ENCODE measurements around the gene JKAMP.

JKAMP gene

DNA sequence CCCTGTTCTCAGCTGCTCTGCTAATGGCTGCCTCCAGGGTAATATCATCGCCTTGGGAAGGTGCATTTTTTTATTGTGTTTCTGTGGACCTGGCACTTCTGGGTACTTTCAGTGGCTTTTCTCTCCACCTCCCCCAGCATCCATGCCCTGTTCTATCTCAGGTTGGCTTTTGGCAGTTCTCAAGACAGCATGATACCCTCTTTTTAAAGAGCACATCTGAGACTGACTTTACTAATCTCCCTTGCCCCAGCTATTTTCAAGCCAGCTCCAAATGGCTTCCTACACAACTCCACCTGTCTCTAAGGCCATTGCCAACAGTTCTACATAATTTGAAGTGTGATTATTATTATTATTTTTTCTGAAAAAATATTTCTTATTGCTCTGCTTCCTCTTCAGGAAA lies 53.2 kb downstream of the JKAMP start:
- TF ChIP-seq, protein P1, sequence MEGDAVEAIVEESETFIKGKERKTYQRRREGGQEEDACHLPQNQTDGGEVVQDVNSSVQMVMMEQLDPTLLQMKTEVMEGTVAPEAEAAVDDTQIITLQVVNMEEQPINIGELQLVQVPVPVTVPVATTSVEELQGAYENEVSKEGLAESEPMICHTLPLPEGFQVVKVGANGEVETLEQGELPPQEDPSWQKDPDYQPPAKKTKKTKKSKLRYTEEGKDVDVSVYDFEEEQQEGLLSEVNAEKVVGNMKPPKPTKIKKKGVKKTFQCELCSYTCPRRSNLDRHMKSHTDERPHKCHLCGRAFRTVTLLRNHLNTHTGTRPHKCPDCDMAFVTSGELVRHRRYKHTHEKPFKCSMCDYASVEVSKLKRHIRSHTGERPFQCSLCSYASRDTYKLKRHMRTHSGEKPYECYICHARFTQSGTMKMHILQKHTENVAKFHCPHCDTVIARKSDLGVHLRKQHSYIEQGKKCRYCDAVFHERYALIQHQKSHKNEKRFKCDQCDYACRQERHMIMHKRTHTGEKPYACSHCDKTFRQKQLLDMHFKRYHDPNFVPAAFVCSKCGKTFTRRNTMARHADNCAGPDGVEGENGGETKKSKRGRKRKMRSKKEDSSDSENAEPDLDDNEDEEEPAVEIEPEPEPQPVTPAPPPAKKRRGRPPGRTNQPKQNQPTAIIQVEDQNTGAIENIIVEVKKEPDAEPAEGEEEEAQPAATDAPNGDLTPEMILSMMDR (IDR thresholded peaks at IDR 0.05; ENCODE audit: borderline replicate concordance, insufficient read depth, low read depth, low read length) = no peak
- H3K4me3 ChIP-seq (ENCODE audit: low read depth, low read length) = no peak overlapping the region

DNA sequence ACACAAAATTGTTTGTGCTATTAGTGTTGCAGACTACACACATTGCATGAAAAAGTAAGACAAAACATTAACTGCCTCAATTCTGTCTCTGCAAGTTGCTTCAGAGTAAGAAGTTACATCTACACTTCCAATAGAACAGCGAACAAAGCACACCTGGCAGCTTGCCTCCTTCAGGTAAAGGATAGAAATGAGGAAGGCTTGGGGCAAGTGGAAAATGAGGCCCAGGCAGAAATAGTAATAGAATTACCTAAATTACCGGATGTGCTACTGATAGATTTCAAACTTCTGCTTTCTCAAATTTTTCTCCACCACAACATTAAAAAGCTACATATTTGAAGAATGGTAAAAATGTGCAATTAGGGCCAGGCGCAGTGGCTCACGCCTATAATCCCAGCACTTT lies 54.6 kb downstream of the JKAMP start:
- no peak overlapping the region for H3K4me3 ChIP-seq (ENCODE audit: low read depth, low read length)
- TF ChIP-seq, protein P1 (IDR thresholded peaks at IDR 0.05; ENCODE audit: borderline replicate concordance, insufficient read depth, low read depth, low read length) = no peak

DNA sequence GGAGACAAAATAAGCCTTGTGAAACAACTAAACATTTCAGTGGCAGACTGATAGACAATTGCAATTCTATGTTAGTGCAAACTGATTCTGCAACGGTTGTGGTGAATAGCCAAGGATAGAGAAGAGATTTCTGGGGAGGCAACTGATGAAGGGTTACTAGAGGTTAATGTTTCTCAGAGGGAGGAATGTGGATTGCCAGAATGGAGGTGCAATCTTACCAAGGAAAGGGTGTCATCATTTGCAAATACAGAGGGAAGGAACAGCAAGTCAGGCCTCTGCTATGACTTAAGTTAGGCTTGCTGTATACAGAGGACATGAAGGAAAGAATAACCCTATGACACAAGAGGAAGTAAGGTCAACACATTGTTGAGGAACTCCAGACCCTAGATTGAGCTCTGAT lies 56.5 kb downstream of the JKAMP start:
- TF ChIP-seq, protein P1 (IDR thresholded peaks at IDR 0.05; ENCODE audit: borderline replicate concordance, insufficient read depth, low read depth, low read length) = no peak
- no peak overlapping the region for H3K4me3 ChIP-seq (ENCODE audit: low read depth, low read length)

DNA sequence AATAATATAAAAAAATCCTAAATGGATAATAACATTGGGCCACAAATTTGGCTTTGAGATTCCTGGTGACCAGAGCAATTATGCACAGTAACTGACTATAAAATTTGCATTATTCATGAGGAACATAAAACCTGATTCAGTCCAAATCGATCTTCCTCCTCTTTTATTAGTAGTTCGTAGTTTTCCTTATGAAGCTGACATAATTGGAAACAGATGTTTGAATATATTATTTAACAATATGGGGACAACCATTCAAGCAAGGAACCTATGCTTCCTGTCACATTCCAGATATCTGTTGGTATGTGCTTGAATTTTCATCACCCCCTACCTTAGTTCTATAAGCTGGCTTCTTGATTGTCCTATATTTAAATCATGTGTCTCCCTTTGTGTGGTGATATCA lies 57.4 kb downstream of the JKAMP start:
- no peak overlapping the region for H3K4me3 ChIP-seq (ENCODE audit: low read depth, low read length)
- TF ChIP-seq, protein P1 (IDR thresholded peaks at IDR 0.05; ENCODE audit: borderline replicate concordance, insufficient read depth, low read depth, low read length) = no peak

DNA sequence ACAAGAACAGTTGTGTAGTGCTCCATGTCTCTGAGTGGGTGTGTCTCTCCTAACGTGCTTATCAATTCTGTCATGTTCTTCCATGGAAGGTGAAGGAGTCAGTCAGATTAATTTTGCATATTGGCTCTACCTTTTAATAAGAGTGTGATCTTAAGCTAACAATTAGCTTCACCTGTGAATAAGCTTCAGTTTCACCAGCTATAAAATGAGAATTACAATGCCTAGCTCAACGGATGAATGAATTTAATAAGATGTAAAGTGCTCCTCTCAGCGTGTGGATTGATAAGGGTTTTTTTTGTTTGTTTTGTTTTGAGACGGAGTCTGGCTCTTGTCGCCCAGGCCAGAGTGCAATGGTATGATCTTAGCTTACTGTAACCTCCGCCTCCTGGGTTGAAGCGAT lies 59.6 kb downstream of the JKAMP start:
- TF ChIP-seq, protein P1 (IDR thresholded peaks at IDR 0.05; ENCODE audit: borderline replicate concordance, insufficient read depth, low read depth, low read length) = no peak
- H3K4me3 ChIP-seq (ENCODE audit: low read depth, low read length) = no peak overlapping the region

DNA sequence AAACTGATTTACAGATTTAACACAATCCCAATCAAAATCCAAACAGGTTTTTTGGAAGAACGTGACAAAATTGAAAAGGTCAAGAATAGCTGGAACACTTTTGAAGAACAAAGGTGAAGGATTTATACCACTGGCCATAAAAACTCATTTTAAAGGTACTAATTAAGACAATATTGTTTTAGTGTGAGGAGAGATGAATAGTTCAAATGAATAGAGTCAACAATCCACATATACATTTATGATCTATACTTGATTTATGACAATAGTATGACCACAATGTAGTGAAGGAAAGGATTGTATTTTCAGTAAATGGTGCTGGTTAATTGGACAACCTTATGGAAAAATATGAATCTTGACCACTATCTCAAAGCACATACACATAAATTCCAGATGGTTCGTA lies 63.0 kb downstream of the JKAMP start:
- TF ChIP-seq, protein P1 (IDR thresholded peaks at IDR 0.05; ENCODE audit: borderline replicate concordance, insufficient read depth, low read depth, low read length) = no peak
- no peak overlapping the region for H3K4me3 ChIP-seq (ENCODE audit: low read depth, low read length)
